Thymus (tissue), 11 donors: ENCODE results near the gene AP5B1. TPM values are rescaled to one million over a fixed set of nuclear protein-coding genes. Genes with fewer than 3 reads are reported as not detected.

Experiments
- DNase-seq, 9 donors: peaks; one replicate each; pipeline ENCODE4 v3.0.0-alpha.2; 2013; ENCODE audit warnings: low spot score in 9 of 9, low read depth in 6 of 9, missing footprints in 1 of 9
- H3K27ac ChIP-seq, 2 donors: one replicate each; pipeline ENCODE4 v1.5.1; 2013; ENCODE audit warnings: control low read depth in 1 of 2, low read depth in 1 of 2, low read length in 1 of 2, mild to moderate bottlenecking in 1 of 2, moderate library complexity in 1 of 2
- H3K27me3 ChIP-seq, 2 donors: one replicate each; pipeline ENCODE4 v1.5.1; 2013; ENCODE audit warnings: low read length in 1 of 2; ENCODE audit not compliant: control insufficient read depth in 2 of 2, insufficient read depth in 1 of 2
- H3K36me3 ChIP-seq, 2 donors: one replicate each; pipeline ENCODE4 v1.5.1; 2013; ENCODE audit warnings: low read length in 1 of 2, mild to moderate bottlenecking in 1 of 2, moderate library complexity in 1 of 2; ENCODE audit not compliant: control insufficient read depth in 2 of 2, insufficient read depth in 2 of 2
- H3K4me1 ChIP-seq, 2 donors: one replicate each; pipeline ENCODE4 v1.5.1; 2013; ENCODE audit warnings: low read length in 2 of 2; ENCODE audit not compliant: control insufficient read depth in 2 of 2, insufficient read depth in 2 of 2
- H3K4me3 ChIP-seq, 2 donors: one replicate each; pipeline ENCODE4 v1.5.1; 2013; ENCODE audit warnings: low read length in 2 of 2, control low read depth in 1 of 2, mild to moderate bottlenecking in 1 of 2
- H3K9me3 ChIP-seq, 2 donors: one replicate each; pipeline ENCODE4 v1.5.1; 2013; ENCODE audit warnings: low read length in 1 of 2, mild to moderate bottlenecking in 1 of 2; ENCODE audit not compliant: control insufficient read depth in 2 of 2, insufficient read depth in 1 of 2
- WGBS: extraction: QIAGEN DNeasy Blood & Tissue Kit; methylation state at CpG from one replicate; pipeline ENCODE4 v1.1.7; 2013; 5-methylcytosine and 5-hydroxymethylcytosine counted together
- polyA plus RNA-seq: library from polyadenylated mRNA; stranded (reverse); fragments of 200-250 nt; gene quantifications from one replicate; pipeline ENCODE4 v1.2.3, GENCODE V29; 2013
- total RNA-seq: library from RNA; stranded (reverse); fragments of 120-200 nt; gene quantifications from one replicate; pipeline ENCODE4 v1.2.4, GENCODE V29; 2013
- donor health status: healthy.

The AP5B1 gene
- total and polyA plus RNA-seq, 2 donors = 5.3 to 7.6 TPM

DNA sequence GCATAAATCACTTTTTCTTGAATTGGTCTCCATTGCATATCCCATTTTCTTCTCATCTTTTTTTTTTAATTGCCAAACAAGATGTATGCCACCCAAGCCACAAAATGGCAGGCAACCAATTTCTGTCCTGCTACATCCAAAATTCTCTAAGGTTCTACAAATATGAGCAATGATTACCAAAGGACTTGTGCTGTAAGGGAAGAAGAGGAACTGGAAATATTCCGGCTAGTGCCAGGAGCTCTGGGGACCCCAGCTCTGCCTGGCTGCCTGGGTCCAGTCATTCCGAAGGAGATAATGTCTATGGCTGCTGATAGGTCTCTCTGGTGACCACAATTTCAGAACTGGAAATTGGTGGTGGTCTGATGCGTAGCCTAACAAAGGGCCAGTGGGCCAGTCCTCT lies 35.9 kb upstream of the AP5B1 start:
- peaks cover 0 to 8% of the 10 kb centered on the region in 2 donors for H3K4me1 ChIP-seq
- H3K27ac ChIP-seq = no peak overlapping the region
- no peaks in the 10 kb centered on the region for H3K9me3 ChIP-seq
- H3K4me3 ChIP-seq = no peak overlapping the region
- no peak for DNase-seq
- WGBS = 99% methylated on average over 3 of the region's 3 CpGs
- H3K27me3 ChIP-seq = peaks cover 0 to 25% of the 10 kb centered on the region in 2 donors
- no peaks in the 10 kb centered on the region for H3K36me3 ChIP-seq

- Histone ChIP-seq H3K4me3 (no peak overlapping the region), H3K27ac (no peak overlapping the region), H3K9me3 (no peaks in the 10 kb centered on the region), H3K27me3 (peaks cover 0 to 33% of the 10 kb centered on the region in 2 donors), H3K36me3 (no peaks in the 10 kb centered on the region), H3K4me1 (peaks cover 0 to 8% of the 10 kb centered on the region in 2 donors)
- 97% methylated on average over 16 of the region's 16 CpGs for WGBS
- no peak for DNase-seq
Measured at GRCh38 chr11:65814986-65815565, 34.3 kb upstream of the AP5B1 start.

DNA sequence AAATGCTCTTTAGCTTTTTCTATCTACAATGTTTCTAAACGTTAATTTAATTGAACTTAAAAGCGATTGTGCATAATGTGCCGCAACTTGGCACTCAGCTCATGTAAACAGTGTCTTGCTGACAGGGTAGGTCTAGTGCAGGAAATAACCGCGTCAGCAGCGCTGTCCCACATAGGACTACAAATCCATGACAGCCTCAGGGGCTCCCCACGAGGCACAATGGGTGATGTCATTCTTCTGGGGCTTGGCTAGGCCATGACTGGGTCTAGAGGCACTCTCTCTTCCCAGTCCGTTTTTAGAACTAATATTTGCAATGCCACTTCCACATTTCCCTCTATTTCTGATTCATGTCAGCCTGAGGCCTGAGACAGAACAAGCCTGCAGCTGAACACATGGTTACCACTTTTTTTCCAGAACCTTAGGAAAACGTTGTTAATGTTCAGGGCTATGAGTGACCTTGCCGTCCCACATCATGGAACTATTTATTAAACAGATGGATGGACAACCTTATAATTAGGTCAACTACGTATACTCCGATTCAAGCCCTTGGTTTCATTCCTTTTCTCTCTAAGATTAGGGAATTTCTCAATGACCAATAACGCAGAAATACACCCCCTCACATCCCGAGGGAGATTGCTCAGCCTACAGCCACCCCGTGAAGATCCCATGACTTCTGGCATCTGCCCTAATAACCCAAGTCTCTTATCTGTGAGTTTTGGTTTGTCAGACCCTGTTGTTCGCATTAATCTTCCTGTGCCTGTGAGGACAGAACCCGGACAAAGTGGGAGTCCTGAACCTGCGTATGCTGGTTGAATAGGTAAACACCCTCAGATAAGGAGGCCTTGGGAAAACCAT lies 33.6 kb upstream of the AP5B1 start:
- Histone ChIP-seq H3K36me3 (no peaks in the 10 kb centered on the region), H3K9me3 (peaks cover 0 to 2% of the 10 kb centered on the region in 2 donors), H3K27ac (no peak overlapping the region), H3K27me3 (peaks cover 0 to 39% of the 10 kb centered on the region in 2 donors), H3K4me3 (no peak overlapping the region), H3K4me1 (peaks cover 0 to 8% of the 10 kb centered on the region in 2 donors)
- DNase-seq = peak in 1 of 9 donors; percentile 29
- WGBS = 83% methylated on average over 18 of the region's 18 CpGs

GRCh38 chr11:65811764-65812475 lies 31.1 kb upstream of the AP5B1 start:
- no peaks in the 10 kb centered on the region for H3K4me1 ChIP-seq
- DNase-seq = no peak
- peaks cover 0 to 2% of the 10 kb centered on the region in 2 donors for H3K9me3 ChIP-seq
- H3K27ac ChIP-seq = no peak overlapping the region
- peaks cover 0 to 44% of the 10 kb centered on the region in 2 donors for H3K27me3 ChIP-seq
- H3K4me3 ChIP-seq = no peak overlapping the region
- WGBS = 88% methylated on average over 19 of the region's 19 CpGs
- H3K36me3 ChIP-seq = no peaks in the 10 kb centered on the region

- 90% methylated on average over 23 of the region's 23 CpGs for WGBS
- peak in 1 of 9 donors; percentile 48 for DNase-seq
Measured at GRCh38 chr11:65810046-65810868, 29.5 kb upstream of the AP5B1 start.

GRCh38 chr11:65809496-65809895 lies 28.7 kb upstream of the AP5B1 start:
- WGBS = 86% methylated on average over 9 of the region's 9 CpGs
- DNase-seq = no peak

More at GRCh38 chr11:65810046-65810868, 29.5 kb upstream of the AP5B1 start:
- Histone ChIP-seq H3K4me1 (no peaks in the 10 kb centered on the region), H3K27me3 (peaks cover 0 to 43% of the 10 kb centered on the region in 2 donors), H3K9me3 (peaks cover 0 to 2% of the 10 kb centered on the region in 2 donors), H3K36me3 (no peaks in the 10 kb centered on the region), H3K27ac (no peak overlapping the region), H3K4me3 (no peak overlapping the region)

GRCh38 chr11:65808744-65809341 lies 28.1 kb upstream of the AP5B1 start:
- whole genome bisulfite sequencing = 89% methylated on average over 20 of the region's 20 CpGs
- no peaks in the 10 kb centered on the region for H3K36me3 ChIP-seq
- H3K4me3 ChIP-seq = no peak overlapping the region
- no peak overlapping the region for H3K27ac ChIP-seq
- peaks cover 4 to 54% of the 10 kb centered on the region in 2 donors for H3K27me3 ChIP-seq
- peaks cover 0 to 2% of the 10 kb centered on the region in 2 donors for H3K9me3 ChIP-seq
- no peak for DNase-seq
- no peaks in the 10 kb centered on the region for H3K4me1 ChIP-seq

More at GRCh38 chr11:65809496-65809895, 28.7 kb upstream of the AP5B1 start:
- Histone ChIP-seq H3K27ac (no peak overlapping the region), H3K9me3 (peaks cover 0 to 2% of the 10 kb centered on the region in 2 donors), H3K36me3 (no peaks in the 10 kb centered on the region), H3K4me1 (no peaks in the 10 kb centered on the region), H3K4me3 (no peak overlapping the region), H3K27me3 (peaks cover 0 to 48% of the 10 kb centered on the region in 2 donors)

GRCh38 chr11:65806979-65807378 lies 26.2 kb upstream of the AP5B1 start:
- Histone ChIP-seq H3K4me1 (no peaks in the 10 kb centered on the region), H3K4me3 (no peak overlapping the region), H3K9me3 (peaks cover 0 to 2% of the 10 kb centered on the region in 2 donors), H3K36me3 (no peaks in the 10 kb centered on the region), H3K27me3 (peaks cover 5 to 68% of the 10 kb centered on the region in 2 donors), H3K27ac (no peak overlapping the region)
- no peak for DNase-seq
- WGBS = 87% methylated on average over 6 of the region's 6 CpGs
